Panc1 (cell line): Measurements from ENCODE around the gene GRIA3. TPM values are rescaled to one million over a fixed set of nuclear protein-coding genes. Genes with fewer than 3 reads are reported as not detected.

Experiments used
- ATAC-seq: fragments of 200-7000 bp; cut with Tn5 transposase; 2 replicates; pipeline ENCODE4 v1.9.1; 2020; ENCODE audit warnings: mild to moderate bottlenecking, moderate library complexity
- BruUV-seq: library from RNA; stranded (reverse); fragments of 400-500 nt; replicated peaks from 2 replicates; lab custom pipeline; 2021; lab: Mats Ljungman, UMichigan
- CTCF ChIA-PET: fragments of 300-600 bp; sonication (Branson Sonifier 250); formaldehyde crosslinking; loops from one replicate; lab custom pipeline; 2022; ENCODE audit warnings: antibody characterized with exemption; lab: Charles Lee
- POLR2A ChIA-PET: fragments of 300-600 bp; sonication (Branson Sonifier 250); formaldehyde crosslinking; loops from one replicate; lab custom pipeline; 2022; ENCODE audit warnings: antibody characterized with exemption; lab: Charles Lee
- DNase-seq: peaks from one replicate; pipeline ENCODE4 v3.0.0-alpha.2; 2010; ENCODE audit warnings: low read depth, low spot score
- H3K27ac ChIP-seq: 2 replicates; pipeline ENCODE4 v1.5.1; 2011; ENCODE audit warnings: mild to moderate bottlenecking, low read length, inconsistent platforms
- H3K27me3 ChIP-seq: fragments of 200-500 bp; sonication (Bioruptor generic); 2 replicates; pipeline ENCODE4 v1.6.0; 2014; ENCODE audit warnings: low read length, inconsistent platforms; ENCODE audit not compliant: control insufficient read depth, insufficient read depth
- H3K36me3 ChIP-seq: fragments of 200-500 bp; sonication (Bioruptor generic); 2 replicates; pipeline ENCODE4 v1.5.1; 2014; ENCODE audit warnings: inconsistent platforms, mild to moderate bottlenecking, low read length, moderate library complexity; ENCODE audit not compliant: control insufficient read depth, insufficient read depth
- H3K4me1 ChIP-seq: 2 replicates; pipeline ENCODE4 v1.5.1; 2011; ENCODE audit warnings: inconsistent platforms, mild to moderate bottlenecking, low read length, moderate library complexity; ENCODE audit not compliant: control insufficient read depth, insufficient read depth
- H3K4me3 ChIP-seq, 2 experiments: 2 replicates each; pipeline ENCODE4 v1.5.1; 2011 to 2012; ENCODE audit warnings: low read depth in 2 of 2, low read length in 2 of 2, mild to moderate bottlenecking in 2 of 2, inconsistent platforms in 1 of 2, moderate library complexity in 1 of 2
- H3K9me3 ChIP-seq: fragments of 200-500 bp; sonication (Bioruptor generic); 2 replicates; pipeline ENCODE4 v1.5.1; 2014; ENCODE audit warnings: low read depth, mild to moderate bottlenecking, inconsistent platforms, low read length, moderate library complexity; ENCODE audit not compliant: control insufficient read depth, insufficient read depth
- POLR2AphosphoS5 ChIP-seq: IDR thresholded peaks from 2 replicates; pipeline ENCODE4 v1.6.1; 2012; ENCODE audit warnings: mild to moderate bottlenecking, low read depth, low read length, moderate library complexity
- REST ChIP-seq, 2 experiments: IDR thresholded peaks; 2 replicates each; pipeline ENCODE4 v1.6.1; 2011 to 2012; ENCODE audit warnings: low read depth in 2 of 2, control low read depth in 1 of 2, low read length in 1 of 2, mild to moderate bottlenecking in 1 of 2, moderate library complexity in 1 of 2; ENCODE audit not compliant: insufficient read depth in 1 of 2
- SIN3A ChIP-seq: IDR thresholded peaks from 2 replicates; pipeline ENCODE4 v1.6.1; 2012; ENCODE audit warnings: low read depth, mild to moderate bottlenecking, low read length, moderate library complexity, borderline replicate concordance; ENCODE audit not compliant: insufficient read depth
- TCF7L2 ChIP-seq: IDR thresholded peaks from 2 replicates; pipeline ENCODE4 v1.6.1; 2011; ENCODE audit warnings: mild to moderate bottlenecking, low read depth, low read length, inconsistent platforms
- in situ Hi-C: cut with HindIII; loops from 2 replicates; pipeline ENCODE4 v1.10.0; 2016; ENCODE audit warnings: low sequenced_read_pairs, low pct_unique_long_range_greater_than_20kb
- intact Hi-C: fragments of 100-400 bp; cut with micrococcal nuclease; formaldehyde crosslinking; loops from one replicate; pipeline ENCODE4 v1.10.0; 2022; ENCODE audit not compliant: unreplicated experiment
- total RNA-seq: library from RNA; stranded (reverse); gene quantifications from one replicate; pipeline ENCODE4 v1.2.1, GENCODE V29; 2021; ENCODE audit not compliant: unreplicated experiment
- TF ChIP-seq, protein P1 (sequence below): fragments of 450-650 bp; IDR thresholded peaks from 2 replicates; pipeline ENCODE4 v1.5.1; 2017; ENCODE audit warnings: mild to moderate bottlenecking

GRIA3 gene
- total RNA-seq, 1 experiment from 2014 or later: not detected

DNA sequence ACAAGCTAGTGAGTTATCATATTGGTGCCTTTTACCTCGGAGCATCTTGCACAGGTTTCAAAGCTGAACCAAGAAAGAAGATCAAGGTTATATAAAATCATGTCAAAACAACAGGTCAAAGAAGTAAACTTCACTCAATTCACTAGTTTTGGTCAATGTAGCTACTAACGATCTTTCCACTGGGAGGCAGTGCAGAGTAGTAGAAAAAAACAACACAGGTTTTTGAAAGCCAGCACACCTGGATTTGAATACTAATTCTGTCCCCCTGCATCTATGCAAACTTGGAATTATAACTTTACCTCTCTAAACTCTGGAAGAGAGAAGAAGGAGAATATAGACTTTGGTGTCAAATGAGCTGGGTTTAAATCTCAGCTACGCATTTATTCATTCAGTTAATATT is 266.1 kb downstream of the GRIA3 start:
- ATAC-seq: no peak
- ChIA-PET POLR2A (no interaction called here), CTCF (interaction anchor here (0.5 to 0.6 kb wide), 4 partner anchors 232 to 518 kb away, joined by 3 to 6 read pairs (median 4); no protein-coding TSS in a partner anchor)
- Histone ChIP-seq H3K27ac (no peak overlapping the region), H3K36me3 (no peaks in the 10 kb centered on the region), H3K9me3 (no peaks in the 10 kb centered on the region), H3K4me1 (no peaks in the 10 kb centered on the region), H3K27me3 (no peaks in the 10 kb centered on the region), H3K4me3 (no peak overlapping the region)
- no TSS peak for BruUV-seq
- DNase-seq: peak; percentile 5
- TF ChIP-seq POLR2AphosphoS5: no peak
- TF ChIP-seq, protein P1, sequence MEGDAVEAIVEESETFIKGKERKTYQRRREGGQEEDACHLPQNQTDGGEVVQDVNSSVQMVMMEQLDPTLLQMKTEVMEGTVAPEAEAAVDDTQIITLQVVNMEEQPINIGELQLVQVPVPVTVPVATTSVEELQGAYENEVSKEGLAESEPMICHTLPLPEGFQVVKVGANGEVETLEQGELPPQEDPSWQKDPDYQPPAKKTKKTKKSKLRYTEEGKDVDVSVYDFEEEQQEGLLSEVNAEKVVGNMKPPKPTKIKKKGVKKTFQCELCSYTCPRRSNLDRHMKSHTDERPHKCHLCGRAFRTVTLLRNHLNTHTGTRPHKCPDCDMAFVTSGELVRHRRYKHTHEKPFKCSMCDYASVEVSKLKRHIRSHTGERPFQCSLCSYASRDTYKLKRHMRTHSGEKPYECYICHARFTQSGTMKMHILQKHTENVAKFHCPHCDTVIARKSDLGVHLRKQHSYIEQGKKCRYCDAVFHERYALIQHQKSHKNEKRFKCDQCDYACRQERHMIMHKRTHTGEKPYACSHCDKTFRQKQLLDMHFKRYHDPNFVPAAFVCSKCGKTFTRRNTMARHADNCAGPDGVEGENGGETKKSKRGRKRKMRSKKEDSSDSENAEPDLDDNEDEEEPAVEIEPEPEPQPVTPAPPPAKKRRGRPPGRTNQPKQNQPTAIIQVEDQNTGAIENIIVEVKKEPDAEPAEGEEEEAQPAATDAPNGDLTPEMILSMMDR: peak; percentile 55; the same call in 1 of the 2 replicates
- intact Hi-C loops: no loop called here
- in situ Hi-C loops: no loop called here

- ATAC-seq (no peak), DNase-seq (no peak)
- in situ Hi-C loops (no loop called here), intact Hi-C loops (no loop called here)
- H3K27ac ChIP-seq: no peak overlapping the region
- CTCF ChIA-PET: no interaction called here
- no peaks in the 10 kb centered on the region for H3K4me1 ChIP-seq
- H3K9me3 ChIP-seq: no peaks in the 10 kb centered on the region
- POLR2A ChIA-PET: no interaction called here
- H3K27me3 ChIP-seq: no peaks in the 10 kb centered on the region
- no peak overlapping the region for H3K4me3 ChIP-seq
- no TSS peak for BruUV-seq
- H3K36me3 ChIP-seq: no peaks in the 10 kb centered on the region
- TF ChIP-seq POLR2AphosphoS5 (no peak), SIN3A (no peak), REST (IDR thresholded peaks at IDR 0.05; ENCODE audit: insufficient read depth in 1 of 2, low read depth in 2 of 2, low read length in 1 of 2) (no peak), TCF7L2 (no peak)
- TF ChIP-seq, protein P1: no peak
Observed at GRCh38 chrX:123454712-123455431, 270.8 kb downstream of the GRIA3 start.
